Dermis blood vessel endothelial cell (primary cell): Measurements from ENCODE around the gene STX18. TPM values are rescaled to one million over a fixed set of nuclear protein-coding genes. Genes with fewer than 3 reads are reported as not detected.

Source experiments
- DNase-seq: peaks from one replicate; pipeline ENCODE4 v3.0.0; 2010
- total RNA-seq: library from RNA; depleted of rRNA; stranded (reverse); fragments of >200 nt; gene quantifications from 2 replicates; pipeline ENCODE4 v1.2.3, GENCODE V29; 2014

The STX18 gene
- total RNA-seq, 1 donor from 2014 or later = 23.5 TPM

DNA sequence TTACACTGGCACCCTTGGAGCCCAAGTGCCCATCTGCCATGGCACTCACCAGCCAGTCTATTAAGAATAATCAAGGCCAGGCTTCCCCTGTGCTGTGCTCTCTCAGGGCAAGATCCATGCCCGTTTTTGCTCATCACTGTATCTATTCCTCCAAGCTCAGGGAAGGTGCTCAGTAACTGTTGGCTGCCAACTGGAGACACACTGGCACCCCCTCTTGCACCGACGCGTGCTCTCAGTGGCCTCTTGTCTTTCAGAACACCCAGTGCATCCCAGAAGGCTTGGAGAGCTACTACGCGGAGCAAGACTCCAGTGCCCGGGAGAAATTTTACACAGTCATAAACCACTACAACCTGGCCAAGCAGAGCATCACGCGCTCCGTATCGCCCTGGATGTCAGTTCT, 124.9 kb downstream of the STX18 start:
- no peak for DNase-seq

DNA sequence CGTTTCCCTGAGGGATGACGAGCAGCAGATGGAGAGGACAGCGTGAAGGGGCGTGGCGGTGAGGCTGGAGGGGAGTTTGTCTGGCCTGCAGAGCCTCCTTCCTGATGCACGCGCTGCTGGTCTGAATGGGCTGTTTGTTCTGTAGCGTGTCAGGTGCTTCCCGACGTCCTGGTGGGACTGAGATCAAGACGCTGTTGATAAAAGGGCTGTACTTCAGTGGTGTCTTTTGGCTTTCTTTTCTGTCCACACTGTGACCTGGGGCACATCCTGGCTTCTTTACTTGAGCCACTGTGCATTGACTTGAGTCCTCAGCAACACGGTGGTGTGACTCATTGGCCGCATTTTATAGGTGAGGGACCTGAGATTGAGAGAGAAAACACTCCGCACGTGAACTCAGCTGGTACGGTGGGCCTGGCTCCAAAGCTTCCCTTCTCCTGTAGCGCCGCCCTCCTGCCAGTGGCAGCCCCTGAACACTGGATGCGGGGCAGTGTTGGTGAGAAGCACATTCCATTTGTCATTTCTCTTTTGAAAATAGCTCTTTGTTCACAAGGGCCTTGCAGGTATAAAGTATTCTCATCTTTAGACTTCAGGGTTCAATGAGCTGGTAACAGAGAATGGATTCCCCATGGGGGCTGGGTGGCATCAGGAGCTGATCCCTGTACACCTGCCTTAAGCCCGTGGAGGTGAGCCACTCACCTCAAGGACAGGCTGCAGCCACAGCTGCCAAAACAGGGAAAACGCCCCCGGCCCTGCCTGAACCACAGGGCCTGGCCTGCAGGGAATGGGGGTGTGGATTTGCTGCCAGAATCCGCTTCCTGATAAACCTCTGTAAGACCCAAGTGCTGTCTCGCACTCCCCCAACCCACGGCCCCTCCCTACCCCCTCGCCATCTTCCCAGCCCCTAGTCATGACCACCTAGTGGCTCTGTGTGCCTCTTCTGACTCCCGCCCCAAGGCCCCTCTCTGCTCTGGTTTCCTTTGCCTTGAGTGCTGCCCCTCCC, 125.7 kb downstream of the STX18 start:
- no peak for DNase-seq

DNA sequence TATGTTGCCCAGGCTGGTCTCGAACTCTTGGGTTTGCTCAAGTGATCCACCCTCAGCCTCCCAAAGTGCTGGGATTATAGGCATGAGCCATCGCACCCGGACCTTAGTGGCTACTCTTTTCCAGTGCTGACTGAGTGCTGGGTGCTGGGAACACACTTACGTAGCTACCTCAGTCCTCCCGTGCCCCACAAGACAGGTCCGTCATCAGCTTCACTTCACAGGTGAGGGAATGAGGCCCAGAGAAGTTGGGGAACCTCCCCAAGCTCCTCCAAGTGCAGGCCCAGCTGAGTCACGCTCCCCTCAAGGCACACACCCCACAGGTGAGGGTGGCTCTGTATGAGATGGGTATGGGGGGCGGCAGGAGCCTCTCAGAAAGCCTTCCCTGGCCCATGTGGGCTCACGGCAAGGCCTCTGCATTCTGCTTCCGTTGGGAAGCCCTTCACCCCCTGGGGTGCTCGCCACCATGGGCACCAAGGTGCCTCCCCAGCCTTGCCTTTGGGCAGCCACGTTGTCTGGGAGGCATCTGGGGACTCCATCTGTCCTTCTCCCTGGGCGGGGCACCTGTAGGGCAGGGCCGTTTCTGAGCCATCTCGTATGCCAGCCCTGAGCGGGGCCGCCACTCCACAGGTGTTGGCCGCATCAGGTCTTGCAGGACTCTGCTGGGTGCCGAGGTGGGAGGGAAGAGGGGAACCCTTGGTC, 126.6 kb downstream of the STX18 start:
- DNase-seq = no peak

DNA sequence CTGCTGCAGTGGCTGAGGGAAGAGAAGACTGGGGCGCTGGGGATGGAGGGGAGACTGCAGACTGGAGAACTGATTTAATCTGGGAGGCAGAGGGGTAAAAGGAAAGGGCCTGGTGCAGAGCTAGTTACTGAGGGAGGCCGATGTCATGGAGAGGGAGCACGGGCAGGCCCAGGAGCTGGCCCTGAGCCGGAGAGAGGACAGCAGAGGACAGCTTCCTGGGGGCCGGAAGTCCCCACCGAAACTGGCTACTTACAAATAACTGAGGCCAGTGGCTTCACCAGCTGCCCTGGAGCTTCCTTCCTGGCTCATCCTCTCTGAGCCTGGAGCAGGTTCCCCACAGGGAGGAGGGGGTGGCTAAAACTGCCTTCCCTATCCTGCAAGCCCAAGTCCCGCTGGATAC, 128.0 kb downstream of the STX18 start:
- no peak for DNase-seq

DNA sequence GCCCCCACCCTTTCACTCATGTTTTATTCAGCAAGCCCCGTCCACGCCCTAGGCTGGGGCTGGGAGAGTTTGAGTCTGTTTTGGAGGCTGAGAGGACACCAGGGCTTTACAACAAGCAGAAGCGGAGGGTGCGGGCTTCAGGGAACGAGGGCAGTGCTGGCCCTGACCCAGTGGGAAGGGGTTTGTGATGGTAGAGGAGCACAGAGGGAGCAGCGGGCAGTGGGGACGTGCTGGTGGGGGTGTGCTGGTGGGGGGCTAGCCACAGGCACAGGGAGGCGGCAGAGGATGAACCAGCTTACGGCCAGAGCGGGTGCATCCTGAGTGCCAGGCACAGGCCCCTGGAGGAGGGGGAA, 128.5 kb downstream of the STX18 start:
- DNase-seq = no peak

DNA sequence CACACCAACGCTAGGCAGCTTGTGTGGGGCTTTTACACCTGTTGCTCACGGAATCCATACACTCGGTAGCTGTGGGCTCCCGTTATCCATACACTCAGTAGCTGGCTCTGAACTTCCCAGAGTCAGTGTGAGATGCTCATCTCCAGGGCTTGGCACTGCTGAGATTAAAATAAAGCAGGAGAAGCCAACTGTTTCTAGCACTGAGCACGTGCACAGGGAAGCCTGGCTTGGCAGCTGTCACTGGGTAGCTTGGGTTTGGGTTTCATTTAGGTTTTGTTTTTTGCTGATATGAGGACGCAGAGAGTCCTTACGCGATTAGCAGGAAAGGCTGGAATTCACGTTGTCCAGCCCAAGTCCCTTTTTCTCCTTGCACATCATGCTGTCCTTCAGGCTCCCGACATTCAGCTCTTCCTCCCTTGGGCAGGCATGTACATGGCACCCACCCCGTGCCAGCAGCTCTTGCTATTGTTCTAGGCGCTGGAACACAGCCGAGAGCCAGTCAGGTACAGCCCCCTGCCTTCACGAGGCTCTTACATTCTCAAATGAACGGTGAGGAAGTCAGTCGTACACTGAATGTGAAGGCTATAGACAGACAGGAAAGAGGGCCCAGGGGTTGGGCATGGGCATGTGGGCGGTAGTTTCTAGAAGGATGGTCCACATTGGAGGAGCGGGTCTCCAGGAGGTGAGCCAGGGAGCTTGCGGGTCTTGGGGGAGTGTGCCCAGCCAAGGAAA, 129.0 kb downstream of the STX18 start:
- DNase-seq = no peak

DNA sequence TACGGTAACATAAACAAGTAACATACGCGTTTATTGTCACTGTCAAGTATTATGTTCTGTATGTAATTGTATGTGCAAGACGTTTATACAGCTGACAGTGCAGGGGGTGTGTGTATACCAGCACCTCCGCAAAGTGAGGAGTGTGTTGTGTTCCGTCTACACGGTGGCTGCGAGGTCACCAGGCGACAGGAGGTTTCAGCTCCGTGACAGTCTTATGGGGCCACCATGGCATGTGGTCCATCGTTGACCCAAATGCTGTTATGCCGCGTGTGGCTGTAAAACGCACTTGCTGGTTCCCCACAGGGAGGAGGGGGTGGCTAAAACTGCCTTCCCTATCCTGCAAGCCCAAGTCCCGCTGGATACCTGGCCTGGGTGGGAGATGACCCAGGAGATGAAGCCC, 129.9 kb downstream of the STX18 start:
- DNase-seq = no peak

DNA sequence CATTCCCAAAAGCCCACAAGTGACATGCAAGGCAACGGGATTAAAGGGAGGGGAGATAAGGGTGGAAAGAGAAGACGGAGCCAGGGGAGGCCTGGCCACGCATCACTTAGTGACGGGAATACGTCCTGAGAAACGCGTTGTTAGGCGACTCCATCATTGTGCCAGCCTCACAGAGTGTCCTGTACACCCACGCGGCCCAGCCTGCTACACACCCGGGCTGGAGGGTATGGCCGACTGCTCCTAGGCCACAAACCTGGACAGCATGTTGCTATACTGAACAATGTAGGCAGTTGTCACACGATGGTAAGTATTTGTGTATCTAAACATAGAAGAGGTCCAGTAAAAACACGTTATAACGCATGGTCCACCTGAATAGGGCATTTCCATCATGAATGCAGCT, 131.6 kb downstream of the STX18 start:
- no peak for DNase-seq

DNA sequence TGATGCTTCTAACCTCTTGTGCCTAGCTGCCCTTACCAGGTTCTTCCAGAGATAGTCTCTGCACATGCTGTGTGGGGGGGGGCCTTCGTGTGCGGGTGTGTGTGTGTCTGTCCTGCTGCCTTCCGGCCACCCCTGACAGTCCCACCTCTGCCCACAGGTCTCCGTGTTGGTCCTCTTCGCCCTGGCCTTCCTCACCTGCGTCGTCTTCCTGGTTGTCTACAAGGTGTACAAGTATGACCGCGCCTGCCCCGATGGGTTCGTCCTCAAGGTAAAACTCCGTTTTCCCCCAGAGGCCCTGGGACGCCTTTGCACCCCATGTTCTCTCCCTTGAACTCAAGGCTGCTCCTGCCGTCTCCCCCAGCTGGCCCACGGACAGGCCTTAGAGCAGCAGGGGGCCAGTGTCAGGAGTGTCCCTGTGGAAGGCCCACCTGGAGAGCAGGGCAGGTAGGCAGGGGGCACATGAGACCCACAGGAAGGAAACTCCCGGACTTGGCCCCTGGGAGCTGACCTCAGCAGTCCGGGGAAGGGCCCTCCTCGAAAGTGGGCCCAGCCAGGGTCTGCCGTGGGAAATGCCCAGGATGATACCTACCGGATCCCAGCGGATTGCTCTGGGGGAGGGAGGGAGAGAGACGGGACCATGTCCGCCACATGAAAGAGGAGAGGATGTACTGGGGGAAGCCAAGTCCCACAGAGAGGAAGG, 132.3 kb downstream of the STX18 start:
- DNase-seq = no peak

DNA sequence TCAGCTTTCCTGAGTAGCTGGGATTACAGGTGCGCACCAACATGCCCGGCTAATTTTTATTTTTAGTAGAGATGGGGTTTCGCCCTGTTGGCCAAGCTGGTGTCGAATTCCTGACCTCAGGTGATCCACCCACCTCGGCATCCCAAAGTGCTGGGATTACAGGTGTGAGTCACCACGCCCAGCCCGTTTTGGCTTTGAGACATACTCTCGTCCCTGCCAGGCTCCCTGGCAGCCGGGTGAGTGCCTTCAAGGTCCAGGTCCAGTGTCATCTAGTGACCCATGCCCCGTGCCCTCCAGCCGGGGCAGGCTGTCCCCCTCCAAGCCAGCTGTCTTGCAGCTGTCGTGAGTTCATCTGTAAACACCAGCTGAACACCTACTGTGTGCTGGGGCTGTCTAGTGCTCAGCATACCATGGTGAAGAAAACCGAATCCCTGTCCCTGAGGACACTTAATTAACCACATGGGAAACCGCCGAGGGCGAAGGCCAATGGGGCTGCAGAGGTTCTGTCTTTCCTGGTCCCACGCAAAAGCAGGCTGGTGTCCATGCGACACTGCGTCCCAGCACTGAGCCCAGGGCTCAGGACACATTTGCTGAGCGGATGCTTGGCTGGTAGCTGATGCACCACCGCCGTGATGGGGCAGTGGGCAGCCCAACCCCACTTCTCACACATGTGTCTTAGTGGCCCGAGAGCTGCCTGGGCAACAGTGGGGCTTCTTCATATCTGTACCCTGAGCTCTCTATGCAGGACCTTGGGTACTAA, 133.1 kb downstream of the STX18 start:
- no peak for DNase-seq

DNA sequence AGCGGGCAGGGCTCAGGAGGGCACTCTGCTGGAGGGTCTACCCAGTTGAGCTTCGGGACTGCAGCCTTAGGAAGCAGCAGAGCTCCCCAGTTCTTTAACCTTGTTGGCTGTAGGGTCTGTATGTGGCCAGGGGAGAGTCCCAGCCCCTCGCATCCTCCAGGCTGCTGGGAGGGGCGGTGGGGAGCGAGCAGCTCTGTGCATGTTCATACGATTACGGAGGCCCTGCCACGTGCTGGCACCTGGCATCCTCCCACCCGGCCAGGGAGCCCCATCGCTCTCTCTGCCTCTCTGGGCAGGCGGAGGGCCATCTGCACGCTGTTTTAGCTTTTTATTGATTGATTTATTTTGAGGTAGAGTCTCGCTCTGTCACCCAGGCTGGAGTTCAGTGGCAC, 133.7 kb downstream of the STX18 start:
- no peak for DNase-seq

DNA sequence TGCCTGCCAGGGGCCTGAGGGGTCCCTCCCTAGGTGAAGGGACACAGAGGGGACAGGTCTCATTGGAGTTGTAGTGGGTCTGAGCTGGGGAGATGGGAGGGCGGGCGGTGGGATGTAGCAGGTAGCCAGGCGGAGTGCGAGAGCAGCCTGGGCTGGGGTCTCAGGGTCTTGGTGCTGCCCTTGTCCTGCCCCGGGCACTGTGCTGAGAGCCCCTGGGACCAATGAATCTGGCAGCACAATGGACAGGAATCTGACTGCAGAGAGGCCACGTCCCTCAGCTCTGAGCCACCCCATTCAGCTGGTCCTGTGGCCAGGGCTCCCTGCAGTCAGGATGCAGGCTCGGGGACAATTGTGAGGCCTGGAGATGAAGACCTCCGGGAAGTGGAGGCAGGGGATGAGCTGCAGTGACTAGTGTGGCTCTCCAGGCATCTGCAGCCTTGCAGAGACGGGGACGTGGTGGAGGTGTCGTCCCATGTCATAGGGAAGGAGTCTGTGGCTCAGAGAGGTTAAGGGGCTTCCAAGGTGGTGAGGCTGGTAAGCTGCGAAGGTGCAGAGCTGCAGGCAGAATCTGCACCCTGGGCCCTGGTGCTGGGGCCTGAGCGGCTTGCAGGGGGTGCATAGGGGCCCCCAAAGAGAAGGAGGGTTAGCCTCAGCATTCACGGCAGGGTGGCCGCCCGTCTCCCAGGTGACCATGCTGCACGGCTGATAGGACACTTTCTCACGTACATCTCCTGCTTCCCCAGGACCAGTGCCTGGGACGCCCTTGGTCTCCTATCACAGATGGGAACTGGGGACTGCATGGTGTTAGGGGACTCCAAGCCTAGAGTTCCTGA, 134.3 kb downstream of the STX18 start:
- DNase-seq = no peak

DNA sequence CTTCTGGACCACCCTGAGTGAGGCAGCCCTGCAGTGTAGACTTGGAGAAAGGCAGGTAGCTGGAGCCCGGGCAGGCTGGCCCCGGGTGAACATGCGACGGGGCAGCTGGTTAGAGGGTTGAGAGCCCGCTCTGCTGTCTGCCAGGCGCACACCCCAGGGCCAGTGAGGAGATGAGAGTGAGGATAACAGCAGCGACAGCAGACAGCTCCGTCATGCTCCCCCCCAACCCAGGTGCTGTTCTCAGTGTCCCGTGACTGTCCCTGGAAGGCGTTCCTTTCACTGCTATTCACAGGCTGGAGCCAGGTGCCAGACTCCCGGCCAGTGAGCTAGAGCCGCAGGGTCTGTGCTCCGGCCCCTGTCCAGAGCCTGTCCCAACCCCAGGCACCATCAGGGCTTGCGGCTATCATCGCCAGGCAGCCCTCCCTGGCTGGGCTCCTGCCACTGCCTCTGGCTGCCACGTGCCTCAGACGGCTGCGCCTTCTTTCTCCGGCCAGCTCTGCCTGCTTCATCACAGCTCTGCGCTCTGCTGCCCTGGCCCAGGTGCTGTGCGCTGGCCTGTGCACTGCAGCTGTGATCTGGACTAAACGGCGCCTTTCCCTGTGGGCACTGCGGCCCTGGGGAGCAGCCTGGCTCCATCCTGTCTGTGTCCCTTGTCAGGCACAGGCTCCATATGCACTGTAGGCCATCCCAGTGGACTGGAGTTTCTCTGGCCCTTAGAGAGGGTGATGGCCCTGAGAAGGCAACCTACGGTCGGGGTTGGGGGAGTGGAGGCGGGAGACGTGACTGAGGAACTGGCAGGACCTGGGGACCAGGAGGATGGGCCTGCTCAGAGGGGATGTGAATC, 135.2 kb downstream of the STX18 start:
- DNase-seq = no peak

DNA sequence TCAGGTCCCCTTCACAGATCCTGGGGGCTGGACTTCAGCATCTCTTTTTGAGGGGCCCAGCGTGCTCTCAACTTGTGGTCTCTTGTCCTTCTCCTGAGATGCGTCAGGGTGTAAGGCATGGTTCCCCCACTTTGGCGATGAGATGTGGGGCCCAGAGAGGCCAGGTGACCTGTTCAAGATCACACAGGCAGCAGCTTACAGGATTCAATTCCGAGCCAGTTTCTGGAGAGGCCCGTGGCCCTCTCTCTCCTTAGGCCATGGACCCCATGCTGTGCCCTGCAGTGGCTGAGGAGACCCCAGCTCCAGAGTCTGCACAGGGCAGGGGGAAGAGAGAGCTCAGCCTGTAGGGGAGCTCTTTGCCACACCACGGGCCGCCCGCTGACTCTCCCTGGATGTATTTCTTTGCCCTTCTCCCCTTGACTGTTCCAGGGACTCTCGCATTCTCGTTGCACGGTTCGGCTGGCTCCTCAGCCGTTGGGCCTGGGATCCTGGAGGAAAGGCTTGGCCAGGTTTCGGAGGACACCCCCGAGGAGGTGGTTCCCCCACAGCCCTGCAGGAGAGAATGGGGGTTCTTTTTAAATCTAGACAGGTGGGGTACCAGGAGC, 136.4 kb downstream of the STX18 start:
- no peak for DNase-seq

DNA sequence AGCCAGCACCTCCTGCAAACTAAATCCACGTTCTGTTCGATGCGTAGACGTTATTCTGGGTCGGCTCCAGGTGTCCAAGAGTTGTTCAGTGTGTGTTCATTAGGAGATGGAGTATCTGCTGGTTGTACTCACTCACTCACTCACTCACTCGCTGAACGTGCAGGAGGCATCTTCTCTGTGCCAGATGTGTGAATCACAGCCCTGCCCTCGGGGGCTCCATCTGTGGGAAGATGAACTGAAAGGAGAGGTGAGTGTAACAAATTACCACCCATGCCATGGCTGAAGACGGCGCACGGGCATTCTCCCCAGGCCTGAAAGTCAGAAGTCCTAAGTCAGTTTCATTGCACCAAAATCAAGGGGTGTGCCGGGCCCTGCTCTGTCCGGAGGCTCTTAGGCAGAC, 138.9 kb downstream of the STX18 start:
- DNase-seq = no peak

DNA sequence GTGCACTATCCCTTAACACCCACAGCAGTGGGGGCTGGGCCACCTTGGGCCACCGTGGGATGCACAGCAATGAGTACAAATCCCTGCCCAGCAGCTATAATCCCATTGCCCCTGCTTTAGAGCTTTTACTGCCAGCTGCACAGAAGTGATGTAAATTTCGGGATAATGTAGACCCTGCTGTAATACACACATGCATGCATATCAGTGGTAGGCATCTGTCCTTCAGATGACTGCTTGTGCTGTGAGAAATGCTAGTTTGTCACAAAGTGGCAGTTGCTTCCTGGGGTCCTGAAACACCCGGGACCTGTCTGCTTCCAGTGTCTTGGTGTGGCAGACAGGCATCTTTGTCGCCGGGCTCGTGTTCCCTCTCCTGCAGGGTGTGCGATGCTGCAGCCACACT, 140.8 kb downstream of the STX18 start:
- no peak for DNase-seq

DNA sequence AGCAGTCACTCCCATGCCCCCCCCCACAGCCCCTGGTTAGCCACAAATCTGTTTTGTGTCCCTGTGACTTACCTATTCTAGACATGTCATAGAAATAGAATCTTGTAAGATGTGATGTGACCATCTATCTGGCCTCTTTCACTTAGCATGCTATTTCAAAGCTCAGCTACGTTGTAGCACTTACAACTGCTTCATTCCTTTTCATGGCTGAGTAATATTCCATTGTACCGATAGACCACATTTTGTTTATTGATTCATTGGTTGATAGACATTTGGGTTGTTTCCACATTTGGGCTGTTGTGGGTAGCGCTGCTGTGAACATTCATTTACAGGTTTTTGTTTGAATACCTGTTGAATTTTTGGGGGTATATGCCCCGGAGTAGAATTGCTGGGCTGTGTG, 143.4 kb downstream of the STX18 start:
- DNase-seq = no peak

DNA sequence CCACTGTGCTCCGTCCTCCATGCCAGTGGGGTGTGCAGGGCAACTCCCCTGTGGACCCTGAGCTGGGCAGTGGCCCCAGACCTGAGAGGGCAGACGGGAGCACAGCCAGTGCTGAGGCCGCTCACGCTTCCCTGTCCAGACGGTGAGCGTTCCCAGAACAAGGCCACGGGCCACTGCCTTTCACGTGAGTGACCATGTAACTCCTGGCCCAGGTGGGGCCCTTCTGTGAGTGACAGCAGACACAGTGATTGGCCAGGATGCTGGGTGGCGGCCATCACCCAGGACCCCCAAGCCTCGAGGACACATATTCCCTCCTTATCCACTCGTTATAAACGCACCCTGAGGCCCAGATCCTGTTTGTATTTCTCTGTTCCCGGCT, 144.4 kb downstream of the STX18 start:
- no peak for DNase-seq

DNA sequence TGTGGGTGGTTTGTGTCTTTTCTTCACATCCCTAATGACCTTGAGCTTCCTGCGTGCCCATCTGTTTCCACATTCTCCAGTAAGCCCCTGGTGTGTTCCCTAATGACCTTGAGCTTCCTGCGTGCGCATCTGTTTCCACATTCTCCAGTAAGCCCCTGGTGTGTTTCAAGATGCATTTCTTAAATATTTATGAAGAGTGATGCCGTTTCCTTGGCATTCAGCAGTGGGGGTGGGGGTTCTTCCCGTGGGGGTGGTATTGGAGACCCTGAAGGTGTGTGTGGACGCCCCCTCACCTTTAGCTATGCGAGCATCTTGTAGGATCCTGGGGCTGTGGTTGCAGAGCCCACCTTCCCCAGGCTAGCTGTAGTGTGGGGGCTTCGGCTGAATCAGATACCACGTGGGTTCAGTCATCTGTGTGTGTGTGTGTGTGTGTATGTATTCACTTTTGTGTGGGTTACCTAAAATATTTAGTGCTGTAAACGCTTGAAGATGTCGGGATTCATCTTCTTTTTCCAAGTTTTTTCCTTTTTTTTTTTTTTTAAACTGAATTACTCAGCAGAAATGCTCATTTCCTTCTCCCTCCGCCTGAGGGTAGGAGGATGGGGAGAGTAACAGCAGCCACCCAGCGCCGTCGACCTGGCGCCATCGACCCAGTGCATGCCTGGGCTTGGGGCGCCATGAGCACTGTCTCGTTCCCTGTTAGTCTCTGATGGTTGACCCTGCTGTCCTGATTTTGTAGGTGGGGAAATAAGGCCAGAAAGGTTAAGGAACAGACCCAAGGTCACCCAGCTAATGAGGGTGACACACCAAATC, 145.0 kb downstream of the STX18 start:
- DNase-seq = peak; percentile 53
